ENCODE data around the gene C19orf25.

The C19orf25 gene

DNA sequence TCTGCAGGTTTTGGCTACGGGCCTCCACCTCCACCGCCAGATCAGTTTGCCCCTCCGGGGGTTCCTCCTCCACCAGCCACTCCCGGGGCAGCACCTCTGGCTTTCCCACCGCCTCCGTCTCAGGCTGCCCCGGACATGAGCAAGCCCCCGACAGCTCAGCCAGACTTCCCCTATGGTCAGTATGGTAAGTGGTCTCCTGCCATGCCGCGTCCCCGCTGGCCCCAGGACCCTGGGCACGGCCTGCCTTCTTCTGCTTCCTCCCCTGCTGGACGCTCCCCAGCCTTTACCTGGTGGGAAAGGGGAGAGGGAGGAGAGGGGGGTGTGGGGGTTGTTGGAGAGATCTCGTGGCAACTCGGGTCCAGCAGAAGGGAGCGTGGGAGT is 46.5 kb downstream of the C19orf25 start:
- no peak for DNase-seq (ENCODE audit: low read depth)

DNA sequence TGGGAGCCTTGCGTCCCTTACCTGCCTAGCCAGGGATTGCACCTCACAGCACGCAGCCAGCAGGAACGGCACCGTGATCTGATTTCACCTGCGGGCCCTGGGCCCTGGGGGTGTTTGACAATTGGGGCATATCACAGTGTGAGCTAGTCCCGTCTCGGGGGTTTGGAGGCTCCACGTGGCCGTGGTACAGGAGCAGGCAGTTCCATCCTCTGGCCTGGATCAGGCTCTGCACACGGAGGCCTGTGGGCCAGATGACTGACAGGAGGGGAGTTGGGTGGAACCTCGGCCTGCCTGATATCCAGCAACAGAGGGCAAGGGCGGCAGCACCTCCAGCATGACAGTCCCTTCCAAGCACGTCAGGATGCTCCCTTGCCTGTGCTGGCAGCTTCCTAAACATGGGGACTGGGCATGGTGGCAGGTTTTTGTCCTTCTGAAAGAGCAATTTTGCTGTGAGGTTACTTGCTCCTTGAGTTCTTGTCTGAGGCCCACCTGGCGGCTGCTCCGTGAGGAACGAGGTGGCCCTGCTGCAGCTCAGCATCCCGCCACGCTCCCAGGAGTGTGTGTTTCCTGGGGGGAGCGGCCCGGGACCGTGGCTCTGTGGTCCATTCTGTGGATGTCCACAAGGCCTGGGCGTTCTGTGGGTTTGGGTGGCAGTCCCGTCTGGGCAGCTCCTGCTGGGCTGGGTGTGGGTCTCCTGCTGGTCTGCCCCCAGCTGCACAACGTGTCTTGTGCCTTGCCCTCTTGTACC is 47.1 kb downstream of the C19orf25 start:
- DNase-seq (ENCODE audit: low read depth), result no peak

GRCh38 chr19:1430246-1430645 is 48.8 kb downstream of the C19orf25 start:
- no peak for DNase-seq (ENCODE audit: low read depth)

- DNase-seq (ENCODE audit: low read depth), result no peak
These were observed 49.3 kb downstream of the C19orf25 start for GRCh38 chr19:1429750-1430149.

DNA sequence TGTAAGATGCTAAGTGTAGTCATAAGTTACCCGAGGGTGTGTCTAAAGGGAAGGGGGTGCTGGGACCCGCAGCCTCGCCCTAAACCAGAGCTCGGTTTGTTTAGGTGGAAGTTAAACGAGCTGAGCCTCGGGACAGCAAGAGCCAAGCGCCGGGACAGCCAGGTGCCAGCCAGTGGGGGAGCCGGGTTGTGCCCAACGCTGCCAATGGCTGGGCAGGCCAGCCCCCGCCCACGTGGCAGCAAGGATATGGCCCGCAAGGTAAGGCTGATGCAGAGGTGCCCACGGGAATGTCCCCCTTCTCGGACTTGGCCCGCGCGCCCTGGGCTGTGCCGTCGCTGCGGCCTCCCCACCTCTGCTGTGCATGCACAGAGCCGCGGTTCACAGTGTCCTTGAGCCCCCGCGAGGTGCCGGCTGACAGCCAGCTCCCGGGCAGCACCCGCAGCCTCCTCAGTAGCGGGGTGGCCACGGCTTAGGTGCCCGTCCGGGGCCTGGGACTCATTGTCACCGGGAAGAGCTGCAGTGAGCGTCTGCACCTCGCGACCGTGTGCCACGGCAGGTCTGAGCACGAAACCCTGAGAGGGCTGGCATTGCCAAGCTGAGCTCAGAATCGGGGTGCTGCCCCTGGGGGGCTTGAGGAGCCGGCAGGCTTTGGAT is 50.1 kb downstream of the C19orf25 start:
- DNase-seq (ENCODE audit: low read depth), result no peak

DNA sequence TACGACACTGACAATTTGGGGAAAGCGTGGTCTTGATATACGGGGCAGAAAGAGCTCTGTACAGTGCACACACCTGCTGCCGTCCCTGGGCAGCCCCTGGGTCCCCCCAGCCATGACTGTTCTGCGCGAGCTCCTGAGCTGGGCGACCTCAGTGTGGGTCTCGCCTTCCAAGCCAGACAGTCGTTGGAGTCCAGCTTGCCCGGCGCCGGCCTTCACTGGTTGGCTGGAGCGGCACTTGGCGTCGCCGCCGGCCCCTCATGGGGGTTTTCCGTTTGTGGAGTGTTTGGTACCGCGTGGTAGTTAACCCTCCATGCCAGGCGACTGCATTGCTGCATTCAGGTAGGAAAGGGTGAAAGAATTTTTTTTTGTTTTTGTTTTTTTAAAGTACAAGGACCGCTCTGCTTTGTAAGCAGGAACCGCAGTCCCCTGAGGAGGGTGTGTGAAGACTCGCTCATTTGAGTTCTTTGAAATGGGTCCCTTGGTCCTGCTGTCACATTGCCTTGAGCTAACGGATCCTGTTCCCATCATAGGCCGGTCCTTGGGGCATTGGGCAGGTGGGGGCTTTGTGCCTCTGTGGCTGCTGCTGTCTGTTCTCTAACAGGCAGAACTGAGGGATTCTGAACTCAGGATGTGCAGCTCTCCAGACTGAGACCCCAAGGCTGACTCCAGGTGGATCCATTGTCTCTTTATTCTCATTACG is 51.6 kb downstream of the C19orf25 start:
- no peak for DNase-seq (ENCODE audit: low read depth)

DNA sequence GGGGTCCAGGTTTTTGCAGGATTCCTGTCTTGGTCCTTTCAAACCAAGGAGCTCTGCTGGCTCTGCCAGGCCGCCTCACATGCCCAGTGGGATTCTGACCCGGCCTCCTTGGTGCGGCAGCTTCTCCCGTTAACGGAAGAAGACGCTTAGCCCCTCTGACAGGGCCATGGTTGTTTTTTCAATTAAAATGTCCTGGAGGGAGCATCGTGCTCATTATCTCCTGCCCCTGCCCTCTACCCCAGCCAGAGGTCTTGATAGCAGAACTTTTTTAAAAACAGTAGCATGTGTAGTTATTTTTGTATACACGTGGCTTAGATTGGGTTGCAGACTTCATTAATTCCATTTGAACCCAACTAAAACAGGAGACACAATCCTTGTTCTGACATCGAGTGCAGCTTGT is 52.3 kb downstream of the C19orf25 start:
- DNase-seq (ENCODE audit: low read depth), result no peak

GRCh38 chr19:1425902-1426301 is 53.1 kb downstream of the C19orf25 start:
- DNase-seq (ENCODE audit: low read depth), result no peak

- DNase-seq (ENCODE audit: low read depth), result no peak
These were observed 53.7 kb downstream of the C19orf25 start for GRCh38 chr19:1425102-1425837.

DNA sequence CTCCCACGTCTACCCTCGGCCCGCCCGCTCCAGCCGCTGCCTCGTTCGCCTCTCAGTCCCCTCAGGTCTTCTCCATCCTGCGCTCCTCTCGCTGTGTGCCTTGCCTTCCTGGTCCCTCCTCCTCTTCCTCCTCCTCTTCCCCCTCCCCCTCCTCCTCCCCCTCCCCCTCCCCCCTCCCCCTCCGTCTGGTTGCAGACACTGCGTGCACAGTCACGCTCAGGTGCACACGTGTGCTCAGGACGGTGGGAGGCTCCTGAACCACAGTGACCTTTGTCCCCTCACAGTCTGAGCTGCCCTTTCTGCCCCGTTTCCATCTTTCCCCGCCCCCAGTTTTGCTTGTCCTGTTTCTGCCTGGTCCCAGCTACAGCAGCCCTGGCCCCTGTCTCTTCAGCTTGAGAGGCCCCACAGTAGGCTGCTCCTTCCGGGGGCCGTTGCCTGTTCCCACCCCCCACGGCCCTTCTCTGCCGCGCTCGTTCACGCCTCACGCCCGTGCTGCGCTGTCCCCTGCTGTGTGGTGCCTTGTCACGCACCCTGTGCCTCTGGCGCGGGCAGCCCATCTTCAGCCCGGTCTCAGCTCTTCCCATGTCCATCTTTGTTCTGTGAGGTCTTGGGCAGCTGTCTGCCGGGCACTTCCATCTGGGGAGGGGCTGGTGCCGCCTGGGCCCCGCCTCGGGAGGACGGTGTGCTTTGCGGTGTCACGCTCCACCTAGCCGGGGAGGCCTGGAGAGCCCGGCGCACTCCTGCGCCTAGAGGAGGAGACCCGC is 54.6 kb downstream of the C19orf25 start:
- DNase-seq (ENCODE audit: low read depth), result no peak

DNA sequence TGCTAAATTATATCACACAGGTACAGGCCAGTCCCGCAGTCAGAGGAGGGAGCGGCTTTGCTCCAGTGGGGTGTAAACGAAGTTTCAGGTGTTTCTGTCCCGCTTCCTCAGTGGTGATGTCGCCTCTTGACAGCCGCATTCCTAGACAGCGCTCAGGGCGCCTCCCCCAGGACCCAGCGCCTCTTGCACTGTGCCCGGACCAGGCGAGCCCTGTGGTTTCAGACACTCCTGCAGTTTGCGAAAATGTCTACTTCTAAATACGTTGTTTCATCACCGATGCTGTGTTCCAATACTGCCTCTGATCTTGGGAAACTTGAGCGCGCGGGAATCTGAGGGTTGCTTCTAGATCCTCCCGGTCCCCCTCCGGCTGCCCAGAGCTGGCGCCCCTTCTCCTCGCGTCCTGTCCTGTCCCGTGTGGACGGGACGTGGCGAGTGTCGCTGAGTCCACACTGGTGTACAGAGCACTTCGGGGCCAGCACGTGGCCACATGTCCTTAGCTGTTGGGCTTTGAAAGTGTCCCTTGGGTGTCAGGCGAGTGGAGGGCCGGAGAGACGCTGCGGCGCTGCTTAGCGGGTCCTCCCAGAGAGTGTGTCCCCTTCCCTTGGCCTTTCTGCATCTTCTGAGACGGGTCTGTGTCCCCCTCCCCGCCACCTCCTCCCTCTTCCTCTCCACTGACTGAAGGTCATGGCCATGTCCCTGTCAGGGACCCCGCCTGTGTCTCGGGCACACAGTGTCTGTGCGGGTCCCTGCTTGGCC is 55.4 kb downstream of the C19orf25 start:
- no peak for DNase-seq (ENCODE audit: low read depth)
